Epithelial cell of esophagus (primary cell): ENCODE measurements around the gene NUDT12.
A peak's percentile ranks its signal among the peaks of the same experiment; 100 is the strongest.

Experiments
- DNase-seq: peaks from one replicate; pipeline ENCODE4 v3.0.0; 2010; ENCODE audit warnings: low read depth
- H3K4me3 ChIP-seq: 2 replicates; pipeline ENCODE4 v1.5.1; 2011; ENCODE audit warnings: mild to moderate bottlenecking, low read length, control low read depth
- CTCF ChIP-seq: IDR thresholded peaks from 2 replicates; pipeline ENCODE4 v1.5.1; 2011; ENCODE audit warnings: low read depth, mild to moderate bottlenecking, low read length, control low read depth, inconsistent platforms; ENCODE audit not compliant: insufficient read depth; ENCODE audit errors: missing control alignments

The NUDT12 gene

GRCh38 chr5:103525361-103525760, 37.2 kb downstream of the NUDT12 start:
- DNase-seq = no peak
- no peak for TF ChIP-seq CTCF
- no peak overlapping the region for H3K4me3 ChIP-seq

GRCh38 chr5:103523319-103523718, 39.3 kb downstream of the NUDT12 start:
- DNase-seq = peak; percentile 96
- no peak for TF ChIP-seq CTCF
- no peak overlapping the region for H3K4me3 ChIP-seq

DNA sequence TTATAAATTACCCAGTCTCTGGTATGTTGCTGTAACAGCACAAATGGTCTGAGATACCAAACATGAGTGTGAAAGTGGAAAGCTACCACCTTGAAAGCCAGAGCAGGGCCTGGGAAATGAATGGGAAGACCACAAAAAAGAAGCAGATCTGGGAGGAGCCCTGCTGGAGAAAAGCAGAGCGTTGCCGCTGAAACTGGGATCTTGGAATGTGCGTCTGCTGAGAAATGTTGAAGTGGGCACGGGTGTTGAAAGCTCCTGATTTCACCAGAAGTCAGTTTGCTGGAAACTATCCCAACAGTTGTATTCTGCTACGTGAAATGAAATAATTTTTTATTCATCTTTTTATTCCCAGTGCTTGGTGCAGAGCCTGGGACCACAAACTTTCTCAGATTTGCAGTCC, 40.0 kb downstream of the NUDT12 start:
- no peak for DNase-seq
- no peak for TF ChIP-seq CTCF
- H3K4me3 ChIP-seq = no peak overlapping the region

- peak; percentile 25 for DNase-seq
- no peak overlapping the region for H3K4me3 ChIP-seq
- peak; percentile 35 for TF ChIP-seq CTCF
Measured at GRCh38 chr5:103519550-103519949, 43.0 kb downstream of the NUDT12 start.

- no peak for DNase-seq
- TF ChIP-seq CTCF = no peak
- H3K4me3 ChIP-seq = no peak overlapping the region
Measured at GRCh38 chr5:103514371-103514770, 48.2 kb downstream of the NUDT12 start.

- no peak overlapping the region for H3K4me3 ChIP-seq
- TF ChIP-seq CTCF = no peak
- no peak for DNase-seq
Measured at GRCh38 chr5:103513701-103514100, 48.9 kb downstream of the NUDT12 start.

GRCh38 chr5:103512500-103512899, 50.1 kb downstream of the NUDT12 start:
- no peak for TF ChIP-seq CTCF
- no peak for DNase-seq
- H3K4me3 ChIP-seq = no peak overlapping the region
